ENCODE data around the gene GATB.

GATB gene

GRCh38 chr4:151801547-151802516 lies 41.0 kb upstream of the GATB start:
- Histone ChIP-seq H3K36me3 (ENCODE audit: control insufficient read depth, insufficient read depth, low read length) (no peaks in the 10 kb centered on the region), H3K9ac (ENCODE audit: low read depth, low read length) (no peak overlapping the region), H3K27ac (ENCODE audit: low read depth, low read length) (peak overlapping the region; percentile 36), H3K4me1 (ENCODE audit: control insufficient read depth, insufficient read depth, low read length) (peaks cover 26% of the 10 kb centered on the region), H3K27me3 (ENCODE audit: control insufficient read depth, insufficient read depth, low read length) (no peaks in the 10 kb centered on the region), H3K4me3 (ENCODE audit: low read depth, low read length) (no peak overlapping the region), H3K9me3 (ENCODE audit: control insufficient read depth, insufficient read depth, low read length) (no peaks in the 10 kb centered on the region)

- no peaks in the 10 kb centered on the region for H3K36me3 ChIP-seq (ENCODE audit: control insufficient read depth, insufficient read depth, low read length)
- H3K4me1 ChIP-seq (ENCODE audit: control insufficient read depth, insufficient read depth, low read length), result peaks cover 16% of the 10 kb centered on the region
- H3K27ac ChIP-seq (ENCODE audit: low read depth, low read length), result no peak overlapping the region
- no peaks in the 10 kb centered on the region for H3K27me3 ChIP-seq (ENCODE audit: control insufficient read depth, insufficient read depth, low read length)
- H3K9me3 ChIP-seq (ENCODE audit: control insufficient read depth, insufficient read depth, low read length), result no peaks in the 10 kb centered on the region
- H3K4me3 ChIP-seq (ENCODE audit: low read depth, low read length), result no peak overlapping the region
- no peak overlapping the region for H3K9ac ChIP-seq (ENCODE audit: low read depth, low read length)
Measured at GRCh38 chr4:151799417-151800012, 38.7 kb upstream of the GATB start.

- no peak overlapping the region for H3K4me3 ChIP-seq (ENCODE audit: low read depth, low read length)
- H3K27me3 ChIP-seq (ENCODE audit: control insufficient read depth, insufficient read depth, low read length), result no peaks in the 10 kb centered on the region
- H3K9ac ChIP-seq (ENCODE audit: low read depth, low read length), result no peak overlapping the region
- no peak overlapping the region for H3K27ac ChIP-seq (ENCODE audit: low read depth, low read length)
- H3K36me3 ChIP-seq (ENCODE audit: control insufficient read depth, insufficient read depth, low read length), result no peaks in the 10 kb centered on the region
- peaks cover 14% of the 10 kb centered on the region for H3K4me1 ChIP-seq (ENCODE audit: control insufficient read depth, insufficient read depth, low read length)
- no peaks in the 10 kb centered on the region for H3K9me3 ChIP-seq (ENCODE audit: control insufficient read depth, insufficient read depth, low read length)
Measured at GRCh38 chr4:151798678-151799416, 38.0 kb upstream of the GATB start.

- no peaks in the 10 kb centered on the region for H3K9me3 ChIP-seq (ENCODE audit: control insufficient read depth, insufficient read depth, low read length)
- no peaks in the 10 kb centered on the region for H3K36me3 ChIP-seq (ENCODE audit: control insufficient read depth, insufficient read depth, low read length)
- no peak overlapping the region for H3K9ac ChIP-seq (ENCODE audit: low read depth, low read length)
- no peak overlapping the region for H3K4me3 ChIP-seq (ENCODE audit: low read depth, low read length)
- H3K4me1 ChIP-seq (ENCODE audit: control insufficient read depth, insufficient read depth, low read length), result peaks cover 14% of the 10 kb centered on the region
- no peak overlapping the region for H3K27ac ChIP-seq (ENCODE audit: low read depth, low read length)
- no peaks in the 10 kb centered on the region for H3K27me3 ChIP-seq (ENCODE audit: control insufficient read depth, insufficient read depth, low read length)
Measured at GRCh38 chr4:151797853-151798252, 37.0 kb upstream of the GATB start.

GRCh38 chr4:151797131-151797530 lies 36.3 kb upstream of the GATB start:
- Histone ChIP-seq H3K36me3 (ENCODE audit: control insufficient read depth, insufficient read depth, low read length) (no peaks in the 10 kb centered on the region), H3K4me3 (ENCODE audit: low read depth, low read length) (no peak overlapping the region), H3K4me1 (ENCODE audit: control insufficient read depth, insufficient read depth, low read length) (peaks cover 13% of the 10 kb centered on the region), H3K27ac (ENCODE audit: low read depth, low read length) (no peak overlapping the region), H3K9me3 (ENCODE audit: control insufficient read depth, insufficient read depth, low read length) (no peaks in the 10 kb centered on the region), H3K27me3 (ENCODE audit: control insufficient read depth, insufficient read depth, low read length) (no peaks in the 10 kb centered on the region), H3K9ac (ENCODE audit: low read depth, low read length) (no peak overlapping the region)

- H3K9me3 ChIP-seq (ENCODE audit: control insufficient read depth, insufficient read depth, low read length), result no peaks in the 10 kb centered on the region
- peaks cover 14% of the 10 kb centered on the region for H3K4me1 ChIP-seq (ENCODE audit: control insufficient read depth, insufficient read depth, low read length)
- H3K36me3 ChIP-seq (ENCODE audit: control insufficient read depth, insufficient read depth, low read length), result no peaks in the 10 kb centered on the region
- H3K4me3 ChIP-seq (ENCODE audit: low read depth, low read length), result no peak overlapping the region
- H3K27me3 ChIP-seq (ENCODE audit: control insufficient read depth, insufficient read depth, low read length), result no peaks in the 10 kb centered on the region; the same call in 1 of the 2 replicates
- no peak overlapping the region for H3K9ac ChIP-seq (ENCODE audit: low read depth, low read length)
- H3K27ac ChIP-seq (ENCODE audit: low read depth, low read length), result no peak overlapping the region
Measured at GRCh38 chr4:151796106-151796505, 35.3 kb upstream of the GATB start.

GRCh38 chr4:151792995-151793394 lies 32.2 kb upstream of the GATB start:
- no peaks in the 10 kb centered on the region for H3K9me3 ChIP-seq (ENCODE audit: control insufficient read depth, insufficient read depth, low read length)
- peaks cover 34% of the 10 kb centered on the region for H3K4me1 ChIP-seq (ENCODE audit: control insufficient read depth, insufficient read depth, low read length)
- H3K36me3 ChIP-seq (ENCODE audit: control insufficient read depth, insufficient read depth, low read length), result no peaks in the 10 kb centered on the region
- no peaks in the 10 kb centered on the region; the same call in 1 of the 2 replicates for H3K27me3 ChIP-seq (ENCODE audit: control insufficient read depth, insufficient read depth, low read length)
- H3K4me3 ChIP-seq (ENCODE audit: low read depth, low read length), result no peak overlapping the region
- H3K27ac ChIP-seq (ENCODE audit: low read depth, low read length), result no peak overlapping the region
- no peak overlapping the region for H3K9ac ChIP-seq (ENCODE audit: low read depth, low read length)

GRCh38 chr4:151792530-151792929 lies 31.7 kb upstream of the GATB start:
- peaks cover 34% of the 10 kb centered on the region for H3K4me1 ChIP-seq (ENCODE audit: control insufficient read depth, insufficient read depth, low read length)
- H3K36me3 ChIP-seq (ENCODE audit: control insufficient read depth, insufficient read depth, low read length), result no peaks in the 10 kb centered on the region
- no peaks in the 10 kb centered on the region; the same call in 1 of the 2 replicates for H3K27me3 ChIP-seq (ENCODE audit: control insufficient read depth, insufficient read depth, low read length)
- no peak overlapping the region for H3K9ac ChIP-seq (ENCODE audit: low read depth, low read length)
- H3K9me3 ChIP-seq (ENCODE audit: control insufficient read depth, insufficient read depth, low read length), result no peaks in the 10 kb centered on the region
- H3K27ac ChIP-seq (ENCODE audit: low read depth, low read length), result no peak overlapping the region
- no peak overlapping the region for H3K4me3 ChIP-seq (ENCODE audit: low read depth, low read length)

GRCh38 chr4:151788021-151788420 lies 27.2 kb upstream of the GATB start:
- H3K27me3 ChIP-seq (ENCODE audit: control insufficient read depth, insufficient read depth, low read length), result no peaks in the 10 kb centered on the region; the same call in 1 of the 2 replicates
- no peak overlapping the region for H3K27ac ChIP-seq (ENCODE audit: low read depth, low read length)
- no peak overlapping the region for H3K4me3 ChIP-seq (ENCODE audit: low read depth, low read length)
- H3K4me1 ChIP-seq (ENCODE audit: control insufficient read depth, insufficient read depth, low read length), result peaks cover 53% of the 10 kb centered on the region
- H3K9ac ChIP-seq (ENCODE audit: low read depth, low read length), result no peak overlapping the region
- H3K9me3 ChIP-seq (ENCODE audit: control insufficient read depth, insufficient read depth, low read length), result peaks cover 4% of the 10 kb centered on the region; the same call in 1 of the 2 replicates
- H3K36me3 ChIP-seq (ENCODE audit: control insufficient read depth, insufficient read depth, low read length), result no peaks in the 10 kb centered on the region

GRCh38 chr4:151786158-151786495 lies 25.3 kb upstream of the GATB start:
- H3K9ac ChIP-seq (ENCODE audit: low read depth, low read length), result no peak overlapping the region; the same call in 1 of the 2 replicates
- no peaks in the 10 kb centered on the region for H3K27me3 ChIP-seq (ENCODE audit: control insufficient read depth, insufficient read depth, low read length)
- peak overlapping the region; percentile 83 for H3K27ac ChIP-seq (ENCODE audit: low read depth, low read length)
- H3K4me3 ChIP-seq (ENCODE audit: low read depth, low read length), result peak overlapping the region; percentile 8; the same call in 1 of the 2 replicates
- no peaks in the 10 kb centered on the region for H3K36me3 ChIP-seq (ENCODE audit: control insufficient read depth, insufficient read depth, low read length)
- peaks cover 51% of the 10 kb centered on the region for H3K4me1 ChIP-seq (ENCODE audit: control insufficient read depth, insufficient read depth, low read length)
- peaks cover 4% of the 10 kb centered on the region; the same call in 1 of the 2 replicates for H3K9me3 ChIP-seq (ENCODE audit: control insufficient read depth, insufficient read depth, low read length)

Data from HUES48 (cell line).